ENCODE results near the gene HNRNPK.

DNA sequence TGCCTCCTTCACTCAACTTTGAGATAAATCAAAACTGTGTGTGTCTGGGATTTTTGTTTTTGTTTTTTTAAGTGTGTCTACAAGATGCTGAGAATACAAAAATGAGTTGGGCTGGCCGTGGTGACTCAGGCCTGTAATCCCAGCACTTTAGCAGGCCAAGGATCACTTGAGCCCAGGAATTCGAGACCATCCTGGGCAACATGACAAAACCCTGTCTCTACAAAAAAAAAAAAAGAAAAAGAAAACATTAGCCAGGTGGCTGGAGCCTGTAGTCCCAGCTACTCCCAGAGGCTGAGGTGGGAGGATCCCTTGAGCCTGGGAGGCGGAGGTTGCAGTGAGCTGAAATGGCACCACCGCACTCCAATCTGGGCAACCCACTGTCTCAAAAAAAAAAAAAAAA, 21.0 kb downstream of the HNRNPK start:
- TF ChIP-seq, protein P1, sequence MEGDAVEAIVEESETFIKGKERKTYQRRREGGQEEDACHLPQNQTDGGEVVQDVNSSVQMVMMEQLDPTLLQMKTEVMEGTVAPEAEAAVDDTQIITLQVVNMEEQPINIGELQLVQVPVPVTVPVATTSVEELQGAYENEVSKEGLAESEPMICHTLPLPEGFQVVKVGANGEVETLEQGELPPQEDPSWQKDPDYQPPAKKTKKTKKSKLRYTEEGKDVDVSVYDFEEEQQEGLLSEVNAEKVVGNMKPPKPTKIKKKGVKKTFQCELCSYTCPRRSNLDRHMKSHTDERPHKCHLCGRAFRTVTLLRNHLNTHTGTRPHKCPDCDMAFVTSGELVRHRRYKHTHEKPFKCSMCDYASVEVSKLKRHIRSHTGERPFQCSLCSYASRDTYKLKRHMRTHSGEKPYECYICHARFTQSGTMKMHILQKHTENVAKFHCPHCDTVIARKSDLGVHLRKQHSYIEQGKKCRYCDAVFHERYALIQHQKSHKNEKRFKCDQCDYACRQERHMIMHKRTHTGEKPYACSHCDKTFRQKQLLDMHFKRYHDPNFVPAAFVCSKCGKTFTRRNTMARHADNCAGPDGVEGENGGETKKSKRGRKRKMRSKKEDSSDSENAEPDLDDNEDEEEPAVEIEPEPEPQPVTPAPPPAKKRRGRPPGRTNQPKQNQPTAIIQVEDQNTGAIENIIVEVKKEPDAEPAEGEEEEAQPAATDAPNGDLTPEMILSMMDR (IDR thresholded peaks at IDR 0.05; ENCODE audit: insufficient read depth, low read length): no peak
- TF ChIP-seq, protein P2, sequence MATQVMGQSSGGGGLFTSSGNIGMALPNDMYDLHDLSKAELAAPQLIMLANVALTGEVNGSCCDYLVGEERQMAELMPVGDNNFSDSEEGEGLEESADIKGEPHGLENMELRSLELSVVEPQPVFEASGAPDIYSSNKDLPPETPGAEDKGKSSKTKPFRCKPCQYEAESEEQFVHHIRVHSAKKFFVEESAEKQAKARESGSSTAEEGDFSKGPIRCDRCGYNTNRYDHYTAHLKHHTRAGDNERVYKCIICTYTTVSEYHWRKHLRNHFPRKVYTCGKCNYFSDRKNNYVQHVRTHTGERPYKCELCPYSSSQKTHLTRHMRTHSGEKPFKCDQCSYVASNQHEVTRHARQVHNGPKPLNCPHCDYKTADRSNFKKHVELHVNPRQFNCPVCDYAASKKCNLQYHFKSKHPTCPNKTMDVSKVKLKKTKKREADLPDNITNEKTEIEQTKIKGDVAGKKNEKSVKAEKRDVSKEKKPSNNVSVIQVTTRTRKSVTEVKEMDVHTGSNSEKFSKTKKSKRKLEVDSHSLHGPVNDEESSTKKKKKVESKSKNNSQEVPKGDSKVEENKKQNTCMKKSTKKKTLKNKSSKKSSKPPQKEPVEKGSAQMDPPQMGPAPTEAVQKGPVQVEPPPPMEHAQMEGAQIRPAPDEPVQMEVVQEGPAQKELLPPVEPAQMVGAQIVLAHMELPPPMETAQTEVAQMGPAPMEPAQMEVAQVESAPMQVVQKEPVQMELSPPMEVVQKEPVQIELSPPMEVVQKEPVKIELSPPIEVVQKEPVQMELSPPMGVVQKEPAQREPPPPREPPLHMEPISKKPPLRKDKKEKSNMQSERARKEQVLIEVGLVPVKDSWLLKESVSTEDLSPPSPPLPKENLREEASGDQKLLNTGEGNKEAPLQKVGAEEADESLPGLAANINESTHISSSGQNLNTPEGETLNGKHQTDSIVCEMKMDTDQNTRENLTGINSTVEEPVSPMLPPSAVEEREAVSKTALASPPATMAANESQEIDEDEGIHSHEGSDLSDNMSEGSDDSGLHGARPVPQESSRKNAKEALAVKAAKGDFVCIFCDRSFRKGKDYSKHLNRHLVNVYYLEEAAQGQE (IDR thresholded peaks at IDR 0.05; ENCODE audit: insufficient replicate concordance, low read depth): no peak
- no peak for TF ChIP-seq POLR2AphosphoS5 (IDR thresholded peaks at IDR 0.05; ENCODE audit: low read depth)
- TF ChIP-seq GABPA (IDR thresholded peaks at IDR 0.05; ENCODE audit: low read depth): no peak

All from HL-60 (cell line).